Loucy (cell line): Measurements from ENCODE around the gene ARL10.

Experiments used
- H2AFZ ChIP-seq: fragments of 200-600 bp; sonication (generic); 2 replicates; pipeline ENCODE4 v1.6.0; 2016; ENCODE audit warnings: antibody characterized with exemption, mild to moderate bottlenecking, low read length, moderate library complexity
- H3F3A ChIP-seq: fragments of 200-600 bp; 2 replicates; pipeline ENCODE4 v1.6.0; 2016; ENCODE audit warnings: antibody characterized with exemption, low read depth, mild to moderate bottlenecking
- H3K27me3 ChIP-seq: fragments of 200-600 bp; sonication (generic); 2 replicates; pipeline ENCODE4 v1.6.1; 2014; ENCODE audit warnings: low read length, mild to moderate bottlenecking; ENCODE audit not compliant: insufficient read depth, poor library complexity, severe bottlenecking
- H3K36me3 ChIP-seq: fragments of 200-600 bp; sonication (generic); 2 replicates; pipeline ENCODE4 v1.6.1; 2016; ENCODE audit warnings: low read length; ENCODE audit not compliant: insufficient read depth
- H3K4me1 ChIP-seq: fragments of 200-600 bp; sonication (generic); 2 replicates; pipeline ENCODE4 v1.5.1; 2014; ENCODE audit warnings: low read length, mild to moderate bottlenecking; ENCODE audit not compliant: insufficient read depth, poor library complexity, severe bottlenecking
- H3K4me2 ChIP-seq: fragments of 200-600 bp; sonication (generic); 2 replicates; pipeline ENCODE4 v1.6.0; 2014; ENCODE audit warnings: antibody characterized with exemption, low read length, low read depth, mild to moderate bottlenecking; ENCODE audit not compliant: poor library complexity, severe bottlenecking
- H3K4me3 ChIP-seq: fragments of 200-600 bp; sonication (generic); 2 replicates; pipeline ENCODE4 v1.5.1; 2014; ENCODE audit warnings: low read length, mild to moderate bottlenecking, mixed read lengths; ENCODE audit not compliant: poor library complexity, severe bottlenecking
- H3K79me2 ChIP-seq: fragments of 200-600 bp; sonication (generic); 2 replicates; pipeline ENCODE4 v1.6.1; 2014; ENCODE audit warnings: low read length; ENCODE audit not compliant: insufficient read depth
- H3K9ac ChIP-seq: fragments of 200-600 bp; sonication (generic); 2 replicates; pipeline ENCODE4 v1.6.0; 2014; ENCODE audit warnings: mild to moderate bottlenecking, low read depth, low read length, moderate library complexity; ENCODE audit not compliant: poor library complexity, severe bottlenecking
- H3K9me2 ChIP-seq: fragments of 200-600 bp; sonication (generic); replicated peaks from 2 replicates; pipeline ENCODE4 v1.6.1; 2016; ENCODE audit warnings: low read depth, low read length, mixed read lengths
- H3K9me3 ChIP-seq: fragments of 200-600 bp; sonication (generic); 2 replicates; pipeline ENCODE4 v1.6.1; 2014; ENCODE audit warnings: mild to moderate bottlenecking, antibody characterized with exemption, low read length, low read depth; ENCODE audit not compliant: insufficient read depth
- H4K20me1 ChIP-seq: fragments of 200-600 bp; sonication (generic); 2 replicates; pipeline ENCODE4 v1.6.0; 2014; ENCODE audit warnings: antibody characterized with exemption, low read length, mild to moderate bottlenecking; ENCODE audit not compliant: insufficient read depth, poor library complexity, severe bottlenecking
- CTCF ChIP-seq: fragments of 200-600 bp; sonication (generic); conservative IDR thresholded peaks from 2 replicates; pipeline ENCODE4 v1.5.1; 2014; ENCODE audit warnings: mild to moderate bottlenecking, antibody characterized with exemption, low read length
- EZH2phosphoT487 ChIP-seq: fragments of 200-600 bp; IDR thresholded peaks from 2 replicates; pipeline ENCODE4 v1.6.1; 2018; ENCODE audit warnings: antibody characterized with exemption, mild to moderate bottlenecking, moderate library complexity, borderline replicate concordance

The ARL10 gene

GRCh38 chr5:176373100-176373818 is 8.0 kb downstream of the ARL10 start:
- Histone ChIP-seq H3F3A (no peaks in the 10 kb centered on the region), H3K79me2 (no peaks in the 10 kb centered on the region), H3K36me3 (no peaks in the 10 kb centered on the region), H3K27me3 (no peaks in the 10 kb centered on the region), H3K9me2 (no peaks in the 10 kb centered on the region), H3K4me3 (no peak overlapping the region), H3K4me1 (no peaks in the 10 kb centered on the region), H3K9ac (no peak overlapping the region), H2AFZ (no peak overlapping the region), H4K20me1 (no peaks in the 10 kb centered on the region), H3K9me3 (no peaks in the 10 kb centered on the region), H3K4me2 (no peak overlapping the region)
- TF ChIP-seq CTCF (no peak), EZH2phosphoT487 (no peak)

DNA sequence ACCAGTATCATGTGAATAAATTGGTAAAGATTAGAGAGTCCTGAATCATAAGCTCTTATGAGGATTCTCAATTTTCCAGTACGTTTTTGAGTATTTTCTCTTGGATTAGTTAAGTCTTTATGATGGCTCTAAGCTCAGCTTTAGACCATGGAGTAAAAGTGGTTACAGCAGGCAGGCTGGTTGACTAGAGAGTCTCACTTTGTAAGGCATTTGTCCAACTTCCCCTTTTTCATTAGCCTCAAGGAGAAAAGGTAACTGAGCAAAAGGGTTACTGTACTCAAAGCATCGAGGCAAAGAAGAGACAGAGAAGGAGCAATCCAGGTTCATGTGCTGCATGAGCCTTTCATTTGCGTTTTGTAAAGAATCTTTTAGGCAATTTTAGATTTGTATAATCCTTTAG is 14.6 kb downstream of the ARL10 start:
- Histone ChIP-seq H3K79me2 (no peaks in the 10 kb centered on the region), H4K20me1 (no peaks in the 10 kb centered on the region), H3K9me3 (no peaks in the 10 kb centered on the region), H3K4me2 (no peak overlapping the region), H3K36me3 (peaks cover 3% of the 10 kb centered on the region; the same call in 1 of the 2 replicates), H3K9ac (no peak overlapping the region), H3K9me2 (no peaks in the 10 kb centered on the region), H2AFZ (no peak overlapping the region), H3K4me1 (no peaks in the 10 kb centered on the region), H3F3A (no peaks in the 10 kb centered on the region), H3K4me3 (no peak overlapping the region), H3K27me3 (no peaks in the 10 kb centered on the region)
- TF ChIP-seq CTCF, result no peak
- TF ChIP-seq EZH2phosphoT487, result no peak

DNA sequence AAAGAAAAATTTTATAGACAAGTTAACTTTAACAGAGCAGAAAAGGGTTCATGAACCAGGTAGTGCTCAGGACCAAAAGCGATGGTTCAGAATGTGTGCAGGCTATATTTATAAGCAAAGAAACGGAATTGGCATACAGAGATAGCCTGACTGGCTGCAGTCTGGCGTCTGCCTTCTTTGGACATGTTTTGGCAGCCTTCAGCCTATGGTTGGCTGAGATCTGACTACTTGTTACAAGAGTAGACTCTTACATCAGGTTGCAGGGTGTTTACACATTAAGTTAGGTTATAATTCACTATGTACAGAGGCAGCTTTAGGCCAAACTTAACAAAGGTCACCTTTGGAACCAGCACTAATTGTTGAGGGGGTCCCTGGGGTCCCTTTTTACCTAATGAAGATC is 16.1 kb downstream of the ARL10 start:
- no peak overlapping the region for H3K4me3 ChIP-seq
- H3K4me2 ChIP-seq, result no peak overlapping the region
- no peak overlapping the region for H2AFZ ChIP-seq
- TF ChIP-seq EZH2phosphoT487, result no peak
- no peak for TF ChIP-seq CTCF
- H3K27me3 ChIP-seq, result no peaks in the 10 kb centered on the region
- H3K4me1 ChIP-seq, result peaks cover 3% of the 10 kb centered on the region
- no peaks in the 10 kb centered on the region for H3K9me3 ChIP-seq
- H3K36me3 ChIP-seq, result peaks cover 4% of the 10 kb centered on the region; the same call in 1 of the 2 replicates
- no peak overlapping the region for H3K9ac ChIP-seq
- no peaks in the 10 kb centered on the region for H4K20me1 ChIP-seq
- H3K79me2 ChIP-seq, result peaks cover 9% of the 10 kb centered on the region; the same call in 1 of the 2 replicates
- H3F3A ChIP-seq, result no peaks in the 10 kb centered on the region
- no peaks in the 10 kb centered on the region for H3K9me2 ChIP-seq
